AG20443 (cell line): ENCODE results near the gene PCGF1.

Experiments used
- DNase-seq: peaks from one replicate; pipeline ENCODE4 v3.0.0; 2012; ENCODE audit warnings: low spot score, mixed read lengths

PCGF1 gene

GRCh38 chr2:74507145-74507925, at the start of gene PCGF1:
Gene PCGF1, minus strand, starts transcription at chr2:74507695. Its CDS starts 27 bp downstream, at chr2:74507668.
- DNase-seq = peak; percentile 97

- no peak for DNase-seq
These were observed 49.4 kb upstream of the PCGF1 start for GRCh38 chr2:74556831-74557370.

GRCh38 chr2:74556159-74556558, 48.7 kb upstream of the PCGF1 start:
- DNase-seq = no peak

GRCh38 chr2:74555610-74556103, 48.2 kb upstream of the PCGF1 start:
- DNase-seq = no peak

- peak; percentile 51 for DNase-seq
These were observed 47.5 kb upstream of the PCGF1 start for GRCh38 chr2:74554820-74555531.

GRCh38 chr2:74553892-74554819, 46.7 kb upstream of the PCGF1 start, which contains the start of the genes DOK1 and LOXL3:
Gene DOK1, plus strand, starts transcription at chr2:74554720. Its CDS starts 35 bp downstream, at chr2:74554755.
Gene LOXL3, minus strand, starts transcription at chr2:74553942. Its CDS starts 1,308 bp downstream, at chr2:74552634.
- DNase-seq = peak; percentile 94

- peak; percentile 50 for DNase-seq
These were observed 45.7 kb upstream of the PCGF1 start for GRCh38 chr2:74552914-74553811.

- no peak for DNase-seq
These were observed 44.7 kb upstream of the PCGF1 start for GRCh38 chr2:74551942-74552913.

GRCh38 chr2:74551530-74551929, 44.0 kb upstream of the PCGF1 start:
- no peak for DNase-seq

GRCh38 chr2:74550231-74550630, 42.7 kb upstream of the PCGF1 start:
- no peak for DNase-seq

GRCh38 chr2:74548900-74549826, 41.7 kb upstream of the PCGF1 start:
- DNase-seq = peak; percentile 88

GRCh38 chr2:74548285-74548899, 40.9 kb upstream of the PCGF1 start:
- no peak for DNase-seq

GRCh38 chr2:74546004-74546403, 38.5 kb upstream of the PCGF1 start:
- DNase-seq = no peak

GRCh38 chr2:74544634-74545033, 37.1 kb upstream of the PCGF1 start:
- DNase-seq = no peak

GRCh38 chr2:74542978-74543377, 35.5 kb upstream of the PCGF1 start:
- DNase-seq = no peak

- peak; percentile 89 for DNase-seq
These were observed 32.8 kb upstream of the PCGF1 start for GRCh38 chr2:74540291-74540690.

- no peak for DNase-seq
These were observed 31.4 kb upstream of the PCGF1 start for GRCh38 chr2:74538881-74539339.

- no peak for DNase-seq
These were observed 29.6 kb upstream of the PCGF1 start for GRCh38 chr2:74537140-74537539.
